Stomach (tissue), 4 donors: ENCODE results near the gene EHBP1L1.

Experiments
- POLR2A ChIP-seq, 4 donors: fragments of 450-650 bp; IDR thresholded peaks; one replicate each; pipeline ENCODE4 v1.6.1; 2016; ENCODE audit warnings: antibody characterized with exemption in 4 of 4, control low read depth in 2 of 4, mild to moderate bottlenecking in 1 of 4, moderate library complexity in 1 of 4
- TF ChIP-seq, protein P1 (sequence below), 7 experiments: fragments of 450-650 bp in 4 of 7; fragments of 200-600 bp in 3 of 7; sonication (generic) in 3 of 7; IDR thresholded peaks; one replicate each; pipeline ENCODE4 v1.5.1; 2016 to 2019; ENCODE audit warnings: antibody characterized with exemption in 7 of 7, control low read depth in 2 of 7, mild to moderate bottlenecking in 1 of 7

DNA sequence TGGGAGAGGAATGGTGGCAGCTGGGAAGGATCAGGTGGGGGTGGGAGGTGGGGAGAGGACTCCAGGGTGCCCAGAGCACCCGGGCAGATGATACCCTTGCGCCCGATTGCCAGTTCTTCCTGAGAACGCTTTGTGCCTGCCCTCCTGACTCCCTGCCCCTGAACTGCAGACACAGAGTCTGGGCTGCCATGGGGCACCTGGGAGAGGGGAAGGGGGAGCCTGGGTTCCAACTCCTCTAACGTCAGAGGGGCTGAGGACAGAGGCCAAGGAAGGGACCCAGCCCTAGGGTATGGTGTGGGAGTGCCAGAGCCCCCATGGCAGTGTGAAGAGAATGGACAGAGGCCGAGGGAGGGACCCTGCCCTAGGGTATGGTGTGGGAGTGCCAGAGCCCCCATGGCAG lies 20.7 kb downstream of the EHBP1L1 start:
- TF ChIP-seq, protein P1, sequence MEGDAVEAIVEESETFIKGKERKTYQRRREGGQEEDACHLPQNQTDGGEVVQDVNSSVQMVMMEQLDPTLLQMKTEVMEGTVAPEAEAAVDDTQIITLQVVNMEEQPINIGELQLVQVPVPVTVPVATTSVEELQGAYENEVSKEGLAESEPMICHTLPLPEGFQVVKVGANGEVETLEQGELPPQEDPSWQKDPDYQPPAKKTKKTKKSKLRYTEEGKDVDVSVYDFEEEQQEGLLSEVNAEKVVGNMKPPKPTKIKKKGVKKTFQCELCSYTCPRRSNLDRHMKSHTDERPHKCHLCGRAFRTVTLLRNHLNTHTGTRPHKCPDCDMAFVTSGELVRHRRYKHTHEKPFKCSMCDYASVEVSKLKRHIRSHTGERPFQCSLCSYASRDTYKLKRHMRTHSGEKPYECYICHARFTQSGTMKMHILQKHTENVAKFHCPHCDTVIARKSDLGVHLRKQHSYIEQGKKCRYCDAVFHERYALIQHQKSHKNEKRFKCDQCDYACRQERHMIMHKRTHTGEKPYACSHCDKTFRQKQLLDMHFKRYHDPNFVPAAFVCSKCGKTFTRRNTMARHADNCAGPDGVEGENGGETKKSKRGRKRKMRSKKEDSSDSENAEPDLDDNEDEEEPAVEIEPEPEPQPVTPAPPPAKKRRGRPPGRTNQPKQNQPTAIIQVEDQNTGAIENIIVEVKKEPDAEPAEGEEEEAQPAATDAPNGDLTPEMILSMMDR (IDR thresholded peaks at IDR 0.05), result no peak
- TF ChIP-seq POLR2A (IDR thresholded peaks at IDR 0.05), result no peak
